SK-N-SH treated with all-trans-retinoic acid at 6 μM for 48 hours (cell line): Measurements from ENCODE around the gene TPST2.

ENCODE experiments used
- ATAC-seq: fragments of 200-7000 bp; cut with Tn5 transposase; 3 replicates; pipeline ENCODE4 v1.9.1; 2020; ENCODE audit warnings: mild to moderate bottlenecking, moderate library complexity
- ARNTL ChIP-seq: fragments of 450-650 bp; formaldehyde crosslinking; IDR thresholded peaks from 2 replicates; pipeline ENCODE4 v1.5.0; 2020; ENCODE audit warnings: low read depth, mild to moderate bottlenecking, moderate library complexity, borderline replicate concordance
- BACH2 ChIP-seq: fragments of 250-450 bp; sonication (Bioruptor Pico); IDR thresholded peaks from 2 replicates; pipeline ENCODE4 v1.9.0; 2021; ENCODE audit warnings: mild to moderate bottlenecking, borderline replicate concordance
- ESRRG ChIP-seq: fragments of 250-450 bp; sonication (Bioruptor Pico); IDR thresholded peaks from 2 replicates; pipeline ENCODE4 v1.6.1; 2021; ENCODE audit warnings: mild to moderate bottlenecking
- GLIS3 ChIP-seq: fragments of 250-450 bp; sonication (Bioruptor Pico); IDR thresholded peaks from 2 replicates; pipeline ENCODE4 v1.5.0; 2020; ENCODE audit warnings: mild to moderate bottlenecking, moderate library complexity
- ISL1 ChIP-seq: fragments of 250-450 bp; sonication (Bioruptor Pico); IDR thresholded peaks from 2 replicates; pipeline ENCODE4 v2.1.2; 2022; ENCODE audit warnings: mild to moderate bottlenecking, moderate library complexity
- OSR1 ChIP-seq: fragments of 250-450 bp; sonication (Bioruptor Pico); IDR thresholded peaks from 2 replicates; pipeline ENCODE4 v1.8.0; 2022; ENCODE audit warnings: moderate library complexity, mild to moderate bottlenecking, inconsistent platforms
- PPARA ChIP-seq: fragments of 250-450 bp; sonication (Bioruptor Pico); IDR thresholded peaks from 2 replicates; pipeline ENCODE4 v1.5.0; 2020; ENCODE audit warnings: mild to moderate bottlenecking, borderline replicate concordance
- SNAI2 ChIP-seq: fragments of 250-450 bp; sonication (Bioruptor Pico); IDR thresholded peaks from 2 replicates; pipeline ENCODE4 v1.5.0; 2020; ENCODE audit warnings: mild to moderate bottlenecking, moderate library complexity
- TCF4 ChIP-seq: fragments of 250-450 bp; sonication (Bioruptor Pico); IDR thresholded peaks from 2 replicates; pipeline ENCODE4 v1.8.0; 2021; ENCODE audit warnings: mild to moderate bottlenecking, moderate library complexity, borderline replicate concordance
- TOX ChIP-seq: fragments of 250-450 bp; sonication (Bioruptor Pico); IDR thresholded peaks from 2 replicates; pipeline ENCODE4 v1.8.0; 2021; ENCODE audit warnings: mild to moderate bottlenecking, moderate library complexity, borderline replicate concordance
- ZFP3 ChIP-seq: fragments of 250-450 bp; sonication (Bioruptor Pico); IDR thresholded peaks from 2 replicates; pipeline ENCODE4 v1.5.0; 2020; ENCODE audit warnings: mild to moderate bottlenecking, moderate library complexity
- ZFP30 ChIP-seq: fragments of 450-650 bp; formaldehyde crosslinking; IDR thresholded peaks from 2 replicates; pipeline ENCODE4 v1.5.0; 2022; ENCODE audit warnings: mild to moderate bottlenecking, moderate library complexity
- ZNF565 ChIP-seq: fragments of 450-650 bp; formaldehyde crosslinking; conservative IDR thresholded peaks from 2 replicates; pipeline ENCODE4 v1.5.0; 2020; ENCODE audit warnings: low read depth, mild to moderate bottlenecking, moderate library complexity
- ZNF70 ChIP-seq: fragments of 450-650 bp; formaldehyde crosslinking; IDR thresholded peaks from 2 replicates; pipeline ENCODE4 v1.5.0; 2020; ENCODE audit warnings: mild to moderate bottlenecking, moderate library complexity
- ZNF8 ChIP-seq: fragments of 450-650 bp; formaldehyde crosslinking; IDR thresholded peaks from 2 replicates; pipeline ENCODE4 v1.5.0; 2020; ENCODE audit warnings: mild to moderate bottlenecking, moderate library complexity
- TF ChIP-seq, protein P1 (sequence below): fragments of 250-450 bp; sonication (Bioruptor Pico); IDR thresholded peaks from 2 replicates; pipeline ENCODE4 v1.5.0; 2020; ENCODE audit warnings: mild to moderate bottlenecking, moderate library complexity
- TF ChIP-seq, protein P2 (sequence below): fragments of 250-450 bp; sonication (Bioruptor Pico); IDR thresholded peaks from 2 replicates; pipeline ENCODE4 v1.8.0; 2020; ENCODE audit warnings: mild to moderate bottlenecking, moderate library complexity, borderline replicate concordance
- TF ChIP-seq, protein P3 (sequence below): fragments of 250-450 bp; sonication (Bioruptor Pico); IDR thresholded peaks from 2 replicates; pipeline ENCODE4 v1.5.1; 2021; ENCODE audit warnings: mild to moderate bottlenecking, moderate library complexity
- TF ChIP-seq, protein P4 (sequence below): fragments of 250-450 bp; sonication (Bioruptor Pico); IDR thresholded peaks from 2 replicates; pipeline ENCODE4 v1.8.0; 2021; ENCODE audit warnings: low read depth, mild to moderate bottlenecking, moderate library complexity, borderline replicate concordance
- TF ChIP-seq, protein P5 (sequence below): fragments of 250-450 bp; sonication (Bioruptor Pico); IDR thresholded peaks from 2 replicates; pipeline ENCODE4 v1.5.1; 2020; ENCODE audit warnings: low read depth, mild to moderate bottlenecking, moderate library complexity

TPST2 gene

DNA sequence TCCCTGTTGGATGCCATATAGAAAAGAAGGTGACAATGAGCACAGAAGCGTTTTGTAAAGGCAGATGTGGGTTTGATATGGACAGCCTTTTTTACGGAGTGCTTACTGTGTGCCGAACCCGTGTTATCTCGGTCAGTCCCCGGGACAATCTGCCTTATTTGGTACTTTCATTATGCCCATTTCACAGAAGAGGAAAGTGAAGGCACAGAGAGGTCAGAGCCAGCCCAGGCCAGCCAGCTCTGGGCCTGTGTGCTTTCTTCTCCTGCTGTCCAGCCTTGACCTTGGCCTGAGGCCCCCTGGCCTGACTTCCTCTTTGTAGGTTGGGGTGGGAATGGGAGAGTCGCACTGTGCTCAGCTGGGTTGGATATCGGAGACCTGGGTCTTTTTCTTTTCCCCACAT lies 28.5 kb upstream of the TPST2 start:
- TF ChIP-seq TCF4 (CRISPR knock-in tag) (no peak), ZNF8 (CRISPR knock-in tag) (no peak), ARNTL (CRISPR knock-in tag) (no peak), OSR1 (CRISPR knock-in tag) (no peak), TOX (no peak), GLIS3 (CRISPR knock-in tag) (no peak), PPARA (CRISPR knock-in tag) (no peak), SNAI2 (no peak), ZFP30 (CRISPR knock-in tag) (no peak), ZNF565 (no peak)
- TF ChIP-seq, protein P1, sequence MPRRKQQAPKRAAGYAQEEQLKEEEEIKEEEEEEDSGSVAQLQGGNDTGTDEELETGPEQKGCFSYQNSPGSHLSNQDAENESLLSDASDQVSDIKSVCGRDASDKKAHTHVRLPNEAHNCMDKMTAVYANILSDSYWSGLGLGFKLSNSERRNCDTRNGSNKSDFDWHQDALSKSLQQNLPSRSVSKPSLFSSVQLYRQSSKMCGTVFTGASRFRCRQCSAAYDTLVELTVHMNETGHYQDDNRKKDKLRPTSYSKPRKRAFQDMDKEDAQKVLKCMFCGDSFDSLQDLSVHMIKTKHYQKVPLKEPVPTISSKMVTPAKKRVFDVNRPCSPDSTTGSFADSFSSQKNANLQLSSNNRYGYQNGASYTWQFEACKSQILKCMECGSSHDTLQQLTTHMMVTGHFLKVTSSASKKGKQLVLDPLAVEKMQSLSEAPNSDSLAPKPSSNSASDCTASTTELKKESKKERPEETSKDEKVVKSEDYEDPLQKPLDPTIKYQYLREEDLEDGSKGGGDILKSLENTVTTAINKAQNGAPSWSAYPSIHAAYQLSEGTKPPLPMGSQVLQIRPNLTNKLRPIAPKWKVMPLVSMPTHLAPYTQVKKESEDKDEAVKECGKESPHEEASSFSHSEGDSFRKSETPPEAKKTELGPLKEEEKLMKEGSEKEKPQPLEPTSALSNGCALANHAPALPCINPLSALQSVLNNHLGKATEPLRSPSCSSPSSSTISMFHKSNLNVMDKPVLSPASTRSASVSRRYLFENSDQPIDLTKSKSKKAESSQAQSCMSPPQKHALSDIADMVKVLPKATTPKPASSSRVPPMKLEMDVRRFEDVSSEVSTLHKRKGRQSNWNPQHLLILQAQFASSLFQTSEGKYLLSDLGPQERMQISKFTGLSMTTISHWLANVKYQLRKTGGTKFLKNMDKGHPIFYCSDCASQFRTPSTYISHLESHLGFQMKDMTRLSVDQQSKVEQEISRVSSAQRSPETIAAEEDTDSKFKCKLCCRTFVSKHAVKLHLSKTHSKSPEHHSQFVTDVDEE: no peak
- TF ChIP-seq, protein P2, sequence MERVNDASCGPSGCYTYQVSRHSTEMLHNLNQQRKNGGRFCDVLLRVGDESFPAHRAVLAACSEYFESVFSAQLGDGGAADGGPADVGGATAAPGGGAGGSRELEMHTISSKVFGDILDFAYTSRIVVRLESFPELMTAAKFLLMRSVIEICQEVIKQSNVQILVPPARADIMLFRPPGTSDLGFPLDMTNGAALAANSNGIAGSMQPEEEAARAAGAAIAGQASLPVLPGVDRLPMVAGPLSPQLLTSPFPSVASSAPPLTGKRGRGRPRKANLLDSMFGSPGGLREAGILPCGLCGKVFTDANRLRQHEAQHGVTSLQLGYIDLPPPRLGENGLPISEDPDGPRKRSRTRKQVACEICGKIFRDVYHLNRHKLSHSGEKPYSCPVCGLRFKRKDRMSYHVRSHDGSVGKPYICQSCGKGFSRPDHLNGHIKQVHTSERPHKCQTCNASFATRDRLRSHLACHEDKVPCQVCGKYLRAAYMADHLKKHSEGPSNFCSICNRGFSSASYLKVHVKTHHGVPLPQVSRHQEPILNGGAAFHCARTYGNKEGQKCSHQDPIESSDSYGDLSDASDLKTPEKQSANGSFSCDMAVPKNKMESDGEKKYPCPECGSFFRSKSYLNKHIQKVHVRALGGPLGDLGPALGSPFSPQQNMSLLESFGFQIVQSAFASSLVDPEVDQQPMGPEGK (CRISPR knock-in tag): no peak
- TF ChIP-seq, protein P3, sequence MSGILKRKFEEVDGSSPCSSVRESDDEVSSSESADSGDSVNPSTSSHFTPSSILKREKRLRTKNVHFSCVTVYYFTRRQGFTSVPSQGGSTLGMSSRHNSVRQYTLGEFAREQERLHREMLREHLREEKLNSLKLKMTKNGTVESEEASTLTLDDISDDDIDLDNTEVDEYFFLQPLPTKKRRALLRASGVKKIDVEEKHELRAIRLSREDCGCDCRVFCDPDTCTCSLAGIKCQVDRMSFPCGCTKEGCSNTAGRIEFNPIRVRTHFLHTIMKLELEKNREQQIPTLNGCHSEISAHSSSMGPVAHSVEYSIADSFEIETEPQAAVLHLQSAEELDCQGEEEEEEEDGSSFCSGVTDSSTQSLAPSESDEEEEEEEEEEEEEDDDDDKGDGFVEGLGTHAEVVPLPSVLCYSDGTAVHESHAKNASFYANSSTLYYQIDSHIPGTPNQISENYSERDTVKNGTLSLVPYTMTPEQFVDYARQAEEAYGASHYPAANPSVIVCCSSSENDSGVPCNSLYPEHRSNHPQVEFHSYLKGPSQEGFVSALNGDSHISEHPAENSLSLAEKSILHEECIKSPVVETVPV (CRISPR knock-in tag): no peak
- TF ChIP-seq, protein P4, sequence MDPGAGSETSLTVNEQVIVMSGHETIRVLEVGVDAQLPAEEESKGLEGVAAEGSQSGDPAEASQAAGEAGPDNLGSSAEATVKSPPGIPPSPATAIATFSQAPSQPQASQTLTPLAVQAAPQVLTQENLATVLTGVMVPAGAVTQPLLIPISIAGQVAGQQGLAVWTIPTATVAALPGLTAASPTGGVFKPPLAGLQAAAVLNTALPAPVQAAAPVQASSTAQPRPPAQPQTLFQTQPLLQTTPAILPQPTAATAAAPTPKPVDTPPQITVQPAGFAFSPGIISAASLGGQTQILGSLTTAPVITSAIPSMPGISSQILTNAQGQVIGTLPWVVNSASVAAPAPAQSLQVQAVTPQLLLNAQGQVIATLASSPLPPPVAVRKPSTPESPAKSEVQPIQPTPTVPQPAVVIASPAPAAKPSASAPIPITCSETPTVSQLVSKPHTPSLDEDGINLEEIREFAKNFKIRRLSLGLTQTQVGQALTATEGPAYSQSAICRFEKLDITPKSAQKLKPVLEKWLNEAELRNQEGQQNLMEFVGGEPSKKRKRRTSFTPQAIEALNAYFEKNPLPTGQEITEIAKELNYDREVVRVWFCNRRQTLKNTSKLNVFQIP: no peak
- TF ChIP-seq, protein P5, sequence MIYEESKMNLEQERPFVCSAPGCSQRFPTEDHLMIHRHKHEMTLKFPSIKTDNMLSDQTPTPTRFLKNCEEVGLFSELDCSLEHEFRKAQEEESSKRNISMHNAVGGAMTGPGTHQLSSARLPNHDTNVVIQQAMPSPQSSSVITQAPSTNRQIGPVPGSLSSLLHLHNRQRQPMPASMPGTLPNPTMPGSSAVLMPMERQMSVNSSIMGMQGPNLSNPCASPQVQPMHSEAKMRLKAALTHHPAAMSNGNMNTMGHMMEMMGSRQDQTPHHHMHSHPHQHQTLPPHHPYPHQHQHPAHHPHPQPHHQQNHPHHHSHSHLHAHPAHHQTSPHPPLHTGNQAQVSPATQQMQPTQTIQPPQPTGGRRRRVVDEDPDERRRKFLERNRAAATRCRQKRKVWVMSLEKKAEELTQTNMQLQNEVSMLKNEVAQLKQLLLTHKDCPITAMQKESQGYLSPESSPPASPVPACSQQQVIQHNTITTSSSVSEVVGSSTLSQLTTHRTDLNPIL: no peak
- no peak for ATAC-seq

DNA sequence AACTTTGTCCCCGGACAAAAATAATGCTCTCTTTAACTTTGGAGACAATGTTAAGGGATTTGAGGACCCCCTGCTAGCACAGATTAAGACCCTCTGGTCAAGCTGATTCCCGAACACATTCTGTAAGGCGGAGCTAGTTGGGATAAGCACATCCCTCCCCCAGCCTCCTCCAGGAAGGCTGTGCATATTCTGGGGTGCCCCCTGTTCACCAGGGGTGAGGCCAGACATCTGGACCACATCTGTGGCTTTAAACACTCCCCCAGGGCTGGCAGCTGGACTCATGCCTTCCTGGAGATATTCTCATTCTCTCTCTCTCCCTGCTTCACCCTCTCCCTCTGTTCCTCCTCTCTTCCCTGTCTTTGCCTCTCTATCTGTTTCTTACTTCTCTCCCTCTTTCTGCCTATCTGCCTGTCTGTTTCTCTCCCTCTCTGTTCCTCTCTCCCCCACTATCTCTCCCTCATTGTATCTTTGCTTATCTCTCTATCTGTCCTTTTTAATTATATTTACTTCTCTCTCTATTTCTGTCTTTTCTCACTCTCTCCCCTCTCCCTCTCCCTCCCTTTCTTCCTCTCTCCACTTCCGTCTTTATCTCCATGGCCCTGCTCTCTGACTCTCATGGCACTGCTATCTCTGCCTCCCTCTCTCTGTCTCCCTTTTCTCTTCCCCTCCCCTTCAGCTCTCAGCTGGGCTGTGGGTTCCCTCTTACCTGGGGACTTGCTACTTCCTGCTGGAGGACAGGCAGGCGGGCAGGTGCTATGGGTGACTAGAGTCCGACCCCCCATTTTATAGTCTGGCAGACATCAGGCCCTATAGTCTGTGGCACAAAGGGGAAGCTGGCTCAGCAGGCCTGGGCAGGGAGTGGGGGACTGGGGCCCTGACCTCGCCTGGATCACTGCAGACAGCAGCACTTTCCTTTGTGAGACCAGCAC lies 27.6 kb upstream of the TPST2 start, which contains the start of gene CRYBB1:
TSS of gene CRYBB1 (minus strand) at position 757 of the 929 bp plus-strand sequence. CDS start 1,708 bp downstream, outside the sequence.
- TF ChIP-seq, protein P2 (CRISPR knock-in tag): no peak
- peak; percentile 55; the same call in 1 of the 2 replicates for TF ChIP-seq TCF4 (CRISPR knock-in tag)
- no peak for TF ChIP-seq TOX
- TF ChIP-seq BACH2: no peak
- TF ChIP-seq ZNF70 (CRISPR knock-in tag): 0 out of 2 replicates have a peak, but pooled peaks have one; percentile 21
- TF ChIP-seq, all 23 proteins: peak for 2
- peak; percentile 46 for ATAC-seq

DNA sequence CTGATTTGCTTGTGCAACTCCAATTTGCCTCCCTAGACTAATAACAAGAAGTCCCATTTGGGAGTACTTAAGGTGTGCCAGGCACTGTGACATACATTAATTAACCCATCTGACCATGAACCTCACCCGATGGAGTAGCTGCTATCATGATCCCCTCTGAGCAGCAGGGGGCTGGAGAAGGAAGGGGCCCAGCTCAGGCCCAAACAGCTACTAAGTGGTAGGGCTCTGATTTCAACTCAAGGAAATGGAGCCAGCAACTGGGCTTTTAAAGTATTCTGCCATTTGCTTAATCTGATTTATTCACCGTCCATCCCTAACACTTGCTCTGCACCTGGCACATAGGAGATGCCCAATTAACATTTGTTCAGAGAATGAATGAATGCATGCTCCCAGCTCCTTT lies 26.7 kb upstream of the TPST2 start:
- ATAC-seq: no peak
- TF ChIP-seq OSR1 (CRISPR knock-in tag): no peak
- TF ChIP-seq GLIS3 (CRISPR knock-in tag): no peak
- TF ChIP-seq TCF4 (CRISPR knock-in tag): no peak
- TF ChIP-seq ZNF70 (CRISPR knock-in tag): no peak
- TF ChIP-seq ZFP3 (CRISPR knock-in tag): no peak
- TF ChIP-seq ESRRG (CRISPR knock-in tag): no peak
- TF ChIP-seq ISL1 (CRISPR knock-in tag): no peak
- no peak for TF ChIP-seq ZNF565
- no peak for TF ChIP-seq BACH2
- TF ChIP-seq, protein P4: no peak
- TF ChIP-seq, protein P5: no peak
